H1 (cell line): ENCODE data around the gene GRAMD1B. TPM values are rescaled to one million over a fixed set of nuclear protein-coding genes. Genes with fewer than 3 reads are reported as not detected.

Source experiments
- polyA plus RNA-seq, 7 experiments: library from polyadenylated mRNA; depleted of rRNA in 3 of 7; stranded (reverse) in 5 of 7; unstranded in 2 of 7; fragments of >200 nt in 5 of 7; fragments of 200-250 nt in 2 of 7; gene quantifications; 1 replicate in 5 of 7; 2 replicates in 1 of 7; 4 replicates in 1 of 7; pipeline versions ENCODE4 v1.2.1 to v1.2.3, GENCODE V29; 2011 to 2013; ENCODE audit warnings: missing spikeins in 2 of 7, mixed read lengths in 2 of 7
- total RNA-seq: library from RNA; stranded (reverse); fragmentation: NEBNext Ultra II Directional; extraction: Animal tissue kit (Norgen Biotek cat#: 25700); gene quantifications from 2 replicates; pipeline ENCODE4 v1.2.1, GENCODE V29; 2021
- TF ChIP-seq, protein P1 (sequence below): fragments of 300-600 bp; sonication (generic); IDR thresholded peaks from 2 replicates; pipeline ENCODE4 v1.7.1; 2012; ENCODE audit warnings: low read length, moderate library complexity, mild to moderate bottlenecking, inconsistent platforms; ENCODE audit not compliant: insufficient replicate concordance

Gene GRAMD1B
- total and polyA plus RNA-seq, 2 of the 8 experiments (the other 6 are each of a cell fraction or from before 2014, with no cell fraction given), result 10.1 to 21.2 TPM

- TF ChIP-seq, protein P1, sequence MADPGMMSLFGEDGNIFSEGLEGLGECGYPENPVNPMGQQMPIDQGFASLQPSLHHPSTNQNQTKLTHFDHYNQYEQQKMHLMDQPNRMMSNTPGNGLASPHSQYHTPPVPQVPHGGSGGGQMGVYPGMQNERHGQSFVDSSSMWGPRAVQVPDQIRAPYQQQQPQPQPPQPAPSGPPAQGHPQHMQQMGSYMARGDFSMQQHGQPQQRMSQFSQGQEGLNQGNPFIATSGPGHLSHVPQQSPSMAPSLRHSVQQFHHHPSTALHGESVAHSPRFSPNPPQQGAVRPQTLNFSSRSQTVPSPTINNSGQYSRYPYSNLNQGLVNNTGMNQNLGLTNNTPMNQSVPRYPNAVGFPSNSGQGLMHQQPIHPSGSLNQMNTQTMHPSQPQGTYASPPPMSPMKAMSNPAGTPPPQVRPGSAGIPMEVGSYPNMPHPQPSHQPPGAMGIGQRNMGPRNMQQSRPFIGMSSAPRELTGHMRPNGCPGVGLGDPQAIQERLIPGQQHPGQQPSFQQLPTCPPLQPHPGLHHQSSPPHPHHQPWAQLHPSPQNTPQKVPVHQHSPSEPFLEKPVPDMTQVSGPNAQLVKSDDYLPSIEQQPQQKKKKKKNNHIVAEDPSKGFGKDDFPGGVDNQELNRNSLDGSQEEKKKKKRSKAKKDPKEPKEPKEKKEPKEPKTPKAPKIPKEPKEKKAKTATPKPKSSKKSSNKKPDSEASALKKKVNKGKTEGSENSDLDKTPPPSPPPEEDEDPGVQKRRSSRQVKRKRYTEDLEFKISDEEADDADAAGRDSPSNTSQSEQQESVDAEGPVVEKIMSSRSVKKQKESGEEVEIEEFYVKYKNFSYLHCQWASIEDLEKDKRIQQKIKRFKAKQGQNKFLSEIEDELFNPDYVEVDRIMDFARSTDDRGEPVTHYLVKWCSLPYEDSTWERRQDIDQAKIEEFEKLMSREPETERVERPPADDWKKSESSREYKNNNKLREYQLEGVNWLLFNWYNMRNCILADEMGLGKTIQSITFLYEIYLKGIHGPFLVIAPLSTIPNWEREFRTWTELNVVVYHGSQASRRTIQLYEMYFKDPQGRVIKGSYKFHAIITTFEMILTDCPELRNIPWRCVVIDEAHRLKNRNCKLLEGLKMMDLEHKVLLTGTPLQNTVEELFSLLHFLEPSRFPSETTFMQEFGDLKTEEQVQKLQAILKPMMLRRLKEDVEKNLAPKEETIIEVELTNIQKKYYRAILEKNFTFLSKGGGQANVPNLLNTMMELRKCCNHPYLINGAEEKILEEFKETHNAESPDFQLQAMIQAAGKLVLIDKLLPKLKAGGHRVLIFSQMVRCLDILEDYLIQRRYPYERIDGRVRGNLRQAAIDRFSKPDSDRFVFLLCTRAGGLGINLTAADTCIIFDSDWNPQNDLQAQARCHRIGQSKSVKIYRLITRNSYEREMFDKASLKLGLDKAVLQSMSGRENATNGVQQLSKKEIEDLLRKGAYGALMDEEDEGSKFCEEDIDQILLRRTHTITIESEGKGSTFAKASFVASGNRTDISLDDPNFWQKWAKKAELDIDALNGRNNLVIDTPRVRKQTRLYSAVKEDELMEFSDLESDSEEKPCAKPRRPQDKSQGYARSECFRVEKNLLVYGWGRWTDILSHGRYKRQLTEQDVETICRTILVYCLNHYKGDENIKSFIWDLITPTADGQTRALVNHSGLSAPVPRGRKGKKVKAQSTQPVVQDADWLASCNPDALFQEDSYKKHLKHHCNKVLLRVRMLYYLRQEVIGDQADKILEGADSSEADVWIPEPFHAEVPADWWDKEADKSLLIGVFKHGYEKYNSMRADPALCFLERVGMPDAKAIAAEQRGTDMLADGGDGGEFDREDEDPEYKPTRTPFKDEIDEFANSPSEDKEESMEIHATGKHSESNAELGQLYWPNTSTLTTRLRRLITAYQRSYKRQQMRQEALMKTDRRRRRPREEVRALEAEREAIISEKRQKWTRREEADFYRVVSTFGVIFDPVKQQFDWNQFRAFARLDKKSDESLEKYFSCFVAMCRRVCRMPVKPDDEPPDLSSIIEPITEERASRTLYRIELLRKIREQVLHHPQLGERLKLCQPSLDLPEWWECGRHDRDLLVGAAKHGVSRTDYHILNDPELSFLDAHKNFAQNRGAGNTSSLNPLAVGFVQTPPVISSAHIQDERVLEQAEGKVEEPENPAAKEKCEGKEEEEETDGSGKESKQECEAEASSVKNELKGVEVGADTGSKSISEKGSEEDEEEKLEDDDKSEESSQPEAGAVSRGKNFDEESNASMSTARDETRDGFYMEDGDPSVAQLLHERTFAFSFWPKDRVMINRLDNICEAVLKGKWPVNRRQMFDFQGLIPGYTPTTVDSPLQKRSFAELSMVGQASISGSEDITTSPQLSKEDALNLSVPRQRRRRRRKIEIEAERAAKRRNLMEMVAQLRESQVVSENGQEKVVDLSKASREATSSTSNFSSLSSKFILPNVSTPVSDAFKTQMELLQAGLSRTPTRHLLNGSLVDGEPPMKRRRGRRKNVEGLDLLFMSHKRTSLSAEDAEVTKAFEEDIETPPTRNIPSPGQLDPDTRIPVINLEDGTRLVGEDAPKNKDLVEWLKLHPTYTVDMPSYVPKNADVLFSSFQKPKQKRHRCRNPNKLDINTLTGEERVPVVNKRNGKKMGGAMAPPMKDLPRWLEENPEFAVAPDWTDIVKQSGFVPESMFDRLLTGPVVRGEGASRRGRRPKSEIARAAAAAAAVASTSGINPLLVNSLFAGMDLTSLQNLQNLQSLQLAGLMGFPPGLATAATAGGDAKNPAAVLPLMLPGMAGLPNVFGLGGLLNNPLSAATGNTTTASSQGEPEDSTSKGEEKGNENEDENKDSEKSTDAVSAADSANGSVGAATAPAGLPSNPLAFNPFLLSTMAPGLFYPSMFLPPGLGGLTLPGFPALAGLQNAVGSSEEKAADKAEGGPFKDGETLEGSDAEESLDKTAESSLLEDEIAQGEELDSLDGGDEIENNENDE, result no peak
These were observed 106.8 kb downstream of the GRAMD1B start (continued) for GRCh38 chr11:123536690-123537437.
